Central memory CD8-positive, alpha-beta T cell (primary cell): ENCODE data around the gene CCT3.
A peak's percentile ranks its signal among the peaks of the same experiment; 100 is the strongest.
"Not testable (repeated sequence)": the region's sequence is repeated elsewhere in the genome, so short reads cannot be mapped to it uniquely, and the experiment has no call there.

Source experiments
- ATAC-seq: fragments of 150-1000 bp; cut with Tn5 transposase; replicated peaks from 2 replicates; pipeline ENCODE4 v1.10.0; 2022; ENCODE audit warnings: mild to moderate bottlenecking, moderate FRiP score, moderate number of reproducible peaks; ENCODE audit not compliant: poor library complexity, severe bottlenecking; ENCODE audit errors: extremely low read depth
- DNase-seq, 2 donors: peaks; one replicate each; pipeline ENCODE4 v3.0.0; 2021; ENCODE audit warnings: low spot score in 2 of 2
- H3K27ac Mint-ChIP-seq: one replicate; pipeline ENCODE4 v1.8.0; 2022; ENCODE audit warnings: low read depth, mild to moderate bottlenecking, moderate library complexity, mixed read lengths
- H3K27me3 Mint-ChIP-seq: one replicate; pipeline ENCODE4 v1.8.0; 2022; ENCODE audit warnings: mixed read lengths
- H3K36me3 Mint-ChIP-seq: one replicate; pipeline ENCODE4 v1.8.0; 2022; ENCODE audit warnings: mild to moderate bottlenecking, moderate library complexity, mixed read lengths; ENCODE audit not compliant: insufficient read depth
- H3K4me1 Mint-ChIP-seq: one replicate; pipeline ENCODE4 v1.8.0; 2022; ENCODE audit warnings: mixed read lengths
- H3K4me3 Mint-ChIP-seq: one replicate; pipeline ENCODE4 v1.8.0; 2022; ENCODE audit warnings: mild to moderate bottlenecking, moderate library complexity, mixed read lengths
- H3K9me3 Mint-ChIP-seq: one replicate; pipeline ENCODE4 v1.8.0; 2022; ENCODE audit warnings: mixed read lengths

The CCT3 gene

GRCh38 chr1:156342166-156342955, 4.3 kb upstream of the CCT3 start:
- Mint-ChIP-seq H3K27ac (no peak overlapping the region), H3K9me3 (no peaks in the 10 kb centered on the region), H3K4me3 (no peak overlapping the region), H3K27me3 (peaks cover 25% of the 10 kb centered on the region), H3K36me3 (peaks cover 8% of the 10 kb centered on the region), H3K4me1 (peaks cover 10% of the 10 kb centered on the region)
- ATAC-seq (no peak), DNase-seq (no peak)

GRCh38 chr1:156337888-156338179, 258 bp downstream of the CCT3 start:
- Mint-ChIP-seq H3K4me3 (peak overlapping the region; percentile 96), H3K27ac (peak overlapping the region; percentile 86), H3K27me3 (no peaks in the 10 kb centered on the region), H3K9me3 (no peaks in the 10 kb centered on the region), H3K4me1 (peaks cover 37% of the 10 kb centered on the region), H3K36me3 (peaks cover 30% of the 10 kb centered on the region)
- DNase-seq (no peak), ATAC-seq (no peak)

GRCh38 chr1:156337052-156337887, 822 bp downstream of the CCT3 start:
- H3K4me1 Mint-ChIP-seq, result peaks cover 37% of the 10 kb centered on the region
- peak overlapping the region; percentile 86 for H3K27ac Mint-ChIP-seq

GRCh38 chr1:156336242-156336641, 1.9 kb downstream of the CCT3 start:
- Mint-ChIP-seq H3K27me3 (no peaks in the 10 kb centered on the region), H3K9me3 (no peaks in the 10 kb centered on the region), H3K36me3 (peaks cover 43% of the 10 kb centered on the region), H3K27ac (peak overlapping the region; percentile 86), H3K4me1 (peaks cover 37% of the 10 kb centered on the region), H3K4me3 (peak overlapping the region; percentile 96)
- ATAC-seq (no peak), DNase-seq (no peak)

More at GRCh38 chr1:156337052-156337887, 822 bp downstream of the CCT3 start:
- Mint-ChIP-seq H3K4me3 (peak overlapping the region; percentile 96), H3K9me3 (no peaks in the 10 kb centered on the region), H3K27me3 (no peaks in the 10 kb centered on the region), H3K36me3 (peaks cover 36% of the 10 kb centered on the region)
- DNase-seq (no peak), ATAC-seq (no peak)

GRCh38 chr1:156323179-156323578, 14.9 kb downstream of the CCT3 start:
- not testable (repeated sequence) for H3K27ac Mint-ChIP-seq, H3K4me1 Mint-ChIP-seq, H3K4me3 Mint-ChIP-seq, DNase-seq, ATAC-seq, H3K9me3 Mint-ChIP-seq, H3K27me3 Mint-ChIP-seq
- H3K36me3 Mint-ChIP-seq, result peaks cover 61% of the 10 kb centered on the region

GRCh38 chr1:156320560-156320959, 17.5 kb downstream of the CCT3 start:
- no peak overlapping the region for H3K4me3 Mint-ChIP-seq
- H3K27me3 Mint-ChIP-seq, result no peaks in the 10 kb centered on the region
- H3K36me3 Mint-ChIP-seq, result peaks cover 78% of the 10 kb centered on the region
- H3K9me3 Mint-ChIP-seq, result no peaks in the 10 kb centered on the region
- no peak overlapping the region for H3K27ac Mint-ChIP-seq
- no peaks in the 10 kb centered on the region for H3K4me1 Mint-ChIP-seq
- DNase-seq (no peak), ATAC-seq (no peak)

- Mint-ChIP-seq H3K4me1 (no peaks in the 10 kb centered on the region), H3K27ac (no peak overlapping the region)
- no peak for DNase-seq
Measured at GRCh38 chr1:156319664-156320063, 18.4 kb downstream of the CCT3 start.

GRCh38 chr1:156316909-156317308, 21.2 kb downstream of the CCT3 start:
- DNase-seq, result no peak
- Mint-ChIP-seq H3K4me1 (no peaks in the 10 kb centered on the region), H3K9me3 (no peaks in the 10 kb centered on the region), H3K36me3 (peaks cover 79% of the 10 kb centered on the region), H3K27me3 (no peaks in the 10 kb centered on the region), H3K27ac (no peak overlapping the region), H3K4me3 (no peak overlapping the region)
- ATAC-seq, result no peak

More at GRCh38 chr1:156319664-156320063, 18.4 kb downstream of the CCT3 start:
- peaks cover 79% of the 10 kb centered on the region for H3K36me3 Mint-ChIP-seq
- H3K27me3 Mint-ChIP-seq, result no peaks in the 10 kb centered on the region
- H3K9me3 Mint-ChIP-seq, result no peaks in the 10 kb centered on the region
- no peak overlapping the region for H3K4me3 Mint-ChIP-seq
- no peak for ATAC-seq

GRCh38 chr1:156310962-156311361, 27.1 kb downstream of the CCT3 start:
- H3K36me3 Mint-ChIP-seq, result peaks cover 64% of the 10 kb centered on the region

GRCh38 chr1:156308078-156308477, 30.0 kb downstream of the CCT3 start:
- H3K36me3 Mint-ChIP-seq, result peaks cover 56% of the 10 kb centered on the region
- H3K27me3 Mint-ChIP-seq, result no peaks in the 10 kb centered on the region
- no peaks in the 10 kb centered on the region for H3K9me3 Mint-ChIP-seq
- no peak overlapping the region for H3K4me3 Mint-ChIP-seq
- no peak overlapping the region for H3K27ac Mint-ChIP-seq
- ATAC-seq, result no peak
- DNase-seq, result no peak
- no peaks in the 10 kb centered on the region for H3K4me1 Mint-ChIP-seq

More at GRCh38 chr1:156310962-156311361, 27.1 kb downstream of the CCT3 start:
- H3K27me3 Mint-ChIP-seq, result no peaks in the 10 kb centered on the region
- H3K27ac Mint-ChIP-seq, result no peak overlapping the region
- no peaks in the 10 kb centered on the region for H3K4me1 Mint-ChIP-seq
- DNase-seq (no peak), ATAC-seq (no peak)
- no peaks in the 10 kb centered on the region for H3K9me3 Mint-ChIP-seq
- H3K4me3 Mint-ChIP-seq, result no peak overlapping the region

GRCh38 chr1:156305215-156305614, 32.9 kb downstream of the CCT3 start:
- DNase-seq, result no peak
- Mint-ChIP-seq H3K4me1 (no peaks in the 10 kb centered on the region), H3K27ac (no peak overlapping the region), H3K36me3 (peaks cover 38% of the 10 kb centered on the region), H3K9me3 (no peaks in the 10 kb centered on the region), H3K4me3 (no peak overlapping the region), H3K27me3 (no peaks in the 10 kb centered on the region)
- no peak for ATAC-seq

- DNase-seq (no peak), ATAC-seq (no peak)
- Mint-ChIP-seq H3K4me3 (no peak overlapping the region), H3K4me1 (no peaks in the 10 kb centered on the region), H3K27ac (no peak overlapping the region), H3K9me3 (no peaks in the 10 kb centered on the region), H3K36me3 (peaks cover 25% of the 10 kb centered on the region), H3K27me3 (no peaks in the 10 kb centered on the region)
Measured at GRCh38 chr1:156303241-156303640, 34.9 kb downstream of the CCT3 start.

GRCh38 chr1:156298852-156299357, 39.2 kb downstream of the CCT3 start, which contains the start of gene VHLL:
TSS of gene VHLL (minus strand) at chr1:156299307. CDS start at chr1:156299189, 118 bp downstream.
- no peaks in the 10 kb centered on the region for H3K27me3 Mint-ChIP-seq
- ATAC-seq, result no peak
- H3K27ac Mint-ChIP-seq, result no peak within 1 kb of the TSS
- H3K4me3 Mint-ChIP-seq, result no peak within 1 kb of the TSS
- H3K36me3 Mint-ChIP-seq, result peaks cover 6% of the 10 kb centered on the region
- H3K4me1 Mint-ChIP-seq, result peaks cover 16% of the 10 kb centered on the region
- H3K9me3 Mint-ChIP-seq, result no peaks in the 10 kb centered on the region
- no peak for DNase-seq
